Uterus (tissue), 2 donors: ENCODE data around the gene GABRR3.

Source experiments
- POLR2A ChIP-seq, 2 donors: fragments of 450-650 bp; IDR thresholded peaks; one replicate each; pipeline ENCODE4 v1.6.1; 2016; ENCODE audit warnings: antibody characterized with exemption in 2 of 2, mild to moderate bottlenecking in 1 of 2, moderate library complexity in 1 of 2
- TF ChIP-seq, protein P1 (sequence below), 4 experiments: fragments of 200-600 bp in 2 of 4; fragments of 450-650 bp in 2 of 4; sonication (generic) in 2 of 4; IDR thresholded peaks; one replicate each; pipeline ENCODE4 v1.5.1; 2016 to 2019; ENCODE audit warnings: antibody characterized with exemption in 4 of 4, mild to moderate bottlenecking in 2 of 4, moderate library complexity in 1 of 4

DNA sequence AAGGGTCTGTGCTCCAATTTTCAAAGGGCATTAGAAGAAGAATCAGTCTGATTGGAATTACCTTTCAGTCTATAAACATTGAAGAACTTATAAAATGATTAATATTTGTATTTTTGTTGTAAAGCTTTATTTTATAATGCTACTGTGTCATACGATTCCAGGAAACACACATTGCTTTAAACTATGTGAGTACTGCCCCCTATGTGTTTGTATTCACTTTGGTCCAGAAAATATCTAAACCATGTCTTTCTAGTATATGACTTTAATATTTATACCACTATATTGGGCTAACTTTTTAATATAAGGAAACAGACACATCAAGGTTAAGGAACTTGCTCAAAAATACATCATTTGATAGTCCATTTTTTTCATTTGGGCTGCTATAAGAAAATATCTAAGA lies 59.6 kb downstream of the GABRR3 start:
- TF ChIP-seq, protein P1, sequence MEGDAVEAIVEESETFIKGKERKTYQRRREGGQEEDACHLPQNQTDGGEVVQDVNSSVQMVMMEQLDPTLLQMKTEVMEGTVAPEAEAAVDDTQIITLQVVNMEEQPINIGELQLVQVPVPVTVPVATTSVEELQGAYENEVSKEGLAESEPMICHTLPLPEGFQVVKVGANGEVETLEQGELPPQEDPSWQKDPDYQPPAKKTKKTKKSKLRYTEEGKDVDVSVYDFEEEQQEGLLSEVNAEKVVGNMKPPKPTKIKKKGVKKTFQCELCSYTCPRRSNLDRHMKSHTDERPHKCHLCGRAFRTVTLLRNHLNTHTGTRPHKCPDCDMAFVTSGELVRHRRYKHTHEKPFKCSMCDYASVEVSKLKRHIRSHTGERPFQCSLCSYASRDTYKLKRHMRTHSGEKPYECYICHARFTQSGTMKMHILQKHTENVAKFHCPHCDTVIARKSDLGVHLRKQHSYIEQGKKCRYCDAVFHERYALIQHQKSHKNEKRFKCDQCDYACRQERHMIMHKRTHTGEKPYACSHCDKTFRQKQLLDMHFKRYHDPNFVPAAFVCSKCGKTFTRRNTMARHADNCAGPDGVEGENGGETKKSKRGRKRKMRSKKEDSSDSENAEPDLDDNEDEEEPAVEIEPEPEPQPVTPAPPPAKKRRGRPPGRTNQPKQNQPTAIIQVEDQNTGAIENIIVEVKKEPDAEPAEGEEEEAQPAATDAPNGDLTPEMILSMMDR (IDR thresholded peaks at IDR 0.05), result no peak
- TF ChIP-seq POLR2A (IDR thresholded peaks at IDR 0.05), result no peak
